Subcutaneous abdominal adipose tissue (tissue), 5 donors: ENCODE results near the gene SHD.
A peak's percentile ranks its signal among the peaks of the same experiment; 100 is the strongest.
"Not testable (repeated sequence)": the region's sequence is repeated elsewhere in the genome, so short reads cannot be mapped to it uniquely, and the experiment has no call there.

ENCODE experiments used
- H3K27ac ChIP-seq: one replicate; pipeline ENCODE4 v1.7.0; 2013; ENCODE audit warnings: low read depth, mild to moderate bottlenecking, inconsistent platforms, low read length, moderate library complexity
- H3K27me3 ChIP-seq, 5 donors: one replicate each; pipeline ENCODE4 v1.7.0; 2013; ENCODE audit warnings: low read length in 5 of 5, inconsistent platforms in 1 of 5; ENCODE audit not compliant: control insufficient read depth in 5 of 5, insufficient read depth in 4 of 5
- H3K36me3 ChIP-seq, 5 donors: one replicate each; pipeline ENCODE4 v1.7.0; 2013; ENCODE audit warnings: low read length in 5 of 5; ENCODE audit not compliant: control insufficient read depth in 5 of 5, insufficient read depth in 5 of 5
- H3K4me1 ChIP-seq, 5 donors: one replicate each; pipeline ENCODE4 v1.7.0; 2013; ENCODE audit warnings: low read length in 5 of 5, mild to moderate bottlenecking in 3 of 5, moderate library complexity in 1 of 5; ENCODE audit not compliant: control insufficient read depth in 5 of 5, insufficient read depth in 5 of 5
- H3K4me3 ChIP-seq, 5 donors: one replicate each; pipeline ENCODE4 v1.7.0; 2013; ENCODE audit warnings: low read length in 5 of 5, low read depth in 1 of 5
- H3K9ac ChIP-seq, 5 donors: one replicate each; pipeline ENCODE4 v1.7.0; 2013; ENCODE audit warnings: low read length in 5 of 5, mild to moderate bottlenecking in 4 of 5, moderate library complexity in 3 of 5
- H3K9me3 ChIP-seq, 5 donors: one replicate each; pipeline ENCODE4 v1.7.0; 2013; ENCODE audit warnings: low read length in 5 of 5; ENCODE audit not compliant: control insufficient read depth in 5 of 5
- donor health status: healthy.
- donor health status: healthy.
- donor health status: healthy.
- donor health status: healthy.
- donor health status: healthy.

SHD gene

DNA sequence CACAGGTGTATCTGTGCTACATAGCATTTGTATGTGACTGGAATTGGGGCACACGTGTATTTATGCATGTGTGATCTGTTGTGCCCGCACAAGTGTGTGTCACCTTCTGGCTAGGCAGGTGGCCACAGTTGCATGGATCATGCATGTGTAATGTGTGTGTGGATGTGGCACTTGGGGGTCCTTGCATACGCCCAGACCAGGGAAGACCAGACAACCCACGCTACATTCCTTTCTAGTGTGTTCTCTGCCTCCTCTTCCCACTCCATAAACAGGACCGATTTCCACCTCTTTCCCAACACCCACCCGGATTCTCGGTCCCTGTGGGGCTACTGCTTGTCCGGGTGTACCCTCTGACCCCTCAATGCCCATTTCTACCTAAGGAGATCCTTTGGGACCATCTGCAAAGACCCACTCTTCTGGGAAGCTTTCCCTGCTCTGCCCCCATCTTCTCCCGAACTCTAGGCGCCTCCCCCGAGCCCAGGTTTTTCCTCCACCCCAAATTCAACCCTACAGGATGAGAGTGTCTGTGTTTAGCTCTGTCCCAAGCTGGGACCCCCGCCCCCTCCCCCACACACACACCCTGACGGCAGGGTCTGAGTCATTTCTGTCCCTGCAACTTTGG, 47.3 kb downstream of the SHD start:
- H3K4me3 ChIP-seq, result no peak overlapping the region
- peaks cover 0 to 11% (median 5%) of the 10 kb centered on the region in 5 donors for H3K27me3 ChIP-seq
- peaks cover 0 to 4% (median 0%) of the 10 kb centered on the region in 5 donors for H3K9me3 ChIP-seq
- no peak overlapping the region for H3K9ac ChIP-seq
- H3K36me3 ChIP-seq, result no peaks in the 10 kb centered on the region
- peaks cover 0 to 25% (median 18%) of the 10 kb centered on the region in 5 donors for H3K4me1 ChIP-seq
- no peak overlapping the region for H3K27ac ChIP-seq

DNA sequence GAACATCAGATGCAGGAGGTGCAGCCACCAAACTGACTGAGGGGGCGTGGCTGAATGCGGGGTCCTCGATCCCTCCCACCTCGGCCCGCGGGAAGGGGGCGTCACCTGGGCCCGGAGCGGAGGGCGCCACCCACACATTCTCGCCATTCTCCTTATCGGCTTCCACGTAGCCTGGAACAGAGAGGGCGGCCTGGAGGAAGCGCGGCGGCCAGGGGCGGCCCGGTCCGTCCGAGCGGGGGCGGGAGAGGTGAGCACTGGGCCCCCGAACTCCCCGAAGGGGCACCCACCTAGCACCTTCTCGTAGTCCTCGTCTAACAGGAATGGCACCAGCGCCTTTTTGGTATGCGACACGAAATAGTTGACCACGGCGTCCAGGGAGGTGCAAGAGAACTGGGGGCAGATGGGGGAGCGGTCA, 47.8 kb downstream of the SHD start:
- Histone ChIP-seq H3K36me3 (no peaks in the 10 kb centered on the region), H3K27ac (no peak overlapping the region), H3K9me3 (peaks cover 0 to 4% (median 0%) of the 10 kb centered on the region in 5 donors), H3K4me3 (peak overlapping the region in 2 of 5 donors; percentile 51 to 80), H3K4me1 (peaks cover 0 to 25% (median 18%) of the 10 kb centered on the region in 5 donors), H3K27me3 (peaks cover 0 to 11% (median 5%) of the 10 kb centered on the region in 5 donors), H3K9ac (no peak overlapping the region)

DNA sequence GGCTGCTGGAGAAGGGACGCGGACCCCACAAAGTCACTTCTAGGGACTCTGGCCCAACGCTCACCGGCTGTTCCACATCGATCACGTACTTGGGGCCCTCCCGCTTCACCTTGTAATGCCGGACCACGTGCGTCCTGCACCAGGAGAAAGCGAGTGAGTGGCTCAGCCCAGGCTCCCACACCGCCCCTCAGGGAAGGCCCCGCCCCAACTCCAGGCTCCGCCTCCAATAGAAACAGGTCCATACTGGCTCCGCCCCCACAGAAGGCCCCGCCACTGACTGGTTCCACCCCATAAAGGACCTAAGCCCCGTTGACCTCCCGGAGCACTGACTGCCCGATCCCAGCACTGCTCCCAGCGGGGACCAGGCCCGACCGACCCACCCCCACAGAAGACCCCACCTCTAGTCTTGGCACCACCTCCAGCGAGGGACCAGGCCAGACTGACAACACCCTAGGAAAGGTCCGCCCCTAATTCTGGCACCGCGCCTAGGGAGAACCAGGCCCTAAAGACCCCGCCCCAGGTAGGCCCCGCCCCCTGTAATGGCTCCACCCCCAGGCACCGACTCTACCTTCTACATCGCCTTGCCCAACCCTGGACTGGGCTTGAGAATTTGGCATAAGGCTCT, 48.3 kb downstream of the SHD start:
- H3K27ac ChIP-seq, result no peak overlapping the region
- H3K9ac ChIP-seq, result no peak overlapping the region
- H3K4me1 ChIP-seq, result peaks cover 0 to 25% (median 18%) of the 10 kb centered on the region in 5 donors
- peaks cover 0 to 11% (median 5%) of the 10 kb centered on the region in 5 donors for H3K27me3 ChIP-seq
- peaks cover 0 to 3% (median 0%) of the 10 kb centered on the region in 5 donors for H3K9me3 ChIP-seq
- no peaks in the 10 kb centered on the region for H3K36me3 ChIP-seq
- H3K4me3 ChIP-seq, result peak overlapping the region; percentile 44 to 80 (median 51)

DNA sequence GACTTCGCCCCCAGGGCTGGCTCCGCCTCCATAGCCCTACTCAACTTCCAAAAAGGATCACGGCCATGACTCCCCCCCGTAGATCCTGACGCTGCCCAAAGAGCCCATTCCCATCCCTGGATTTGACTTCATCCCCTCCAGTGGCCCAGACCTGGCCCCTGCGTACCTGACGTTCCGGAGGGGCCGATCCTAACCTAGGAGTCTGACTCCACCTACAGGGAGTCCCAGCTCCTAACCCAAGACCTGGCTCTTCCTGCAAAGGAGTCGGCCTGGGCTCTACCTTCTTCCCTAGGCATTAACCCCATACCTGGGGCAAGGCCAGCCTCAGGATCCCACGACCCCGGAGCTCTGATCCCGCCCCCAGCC, 48.8 kb downstream of the SHD start:
- peak overlapping the region in 1 of 5 donors; percentile 11 for H3K9ac ChIP-seq
- no peaks in the 10 kb centered on the region for H3K9me3 ChIP-seq
- H3K27ac ChIP-seq, result no peak overlapping the region
- H3K36me3 ChIP-seq, result no peaks in the 10 kb centered on the region
- H3K27me3 ChIP-seq, result peaks cover 0 to 11% (median 5%) of the 10 kb centered on the region in 5 donors
- peaks cover 0 to 25% (median 18%) of the 10 kb centered on the region in 5 donors for H3K4me1 ChIP-seq
- H3K4me3 ChIP-seq, result peak overlapping the region; percentile 44 to 80 (median 51)

DNA sequence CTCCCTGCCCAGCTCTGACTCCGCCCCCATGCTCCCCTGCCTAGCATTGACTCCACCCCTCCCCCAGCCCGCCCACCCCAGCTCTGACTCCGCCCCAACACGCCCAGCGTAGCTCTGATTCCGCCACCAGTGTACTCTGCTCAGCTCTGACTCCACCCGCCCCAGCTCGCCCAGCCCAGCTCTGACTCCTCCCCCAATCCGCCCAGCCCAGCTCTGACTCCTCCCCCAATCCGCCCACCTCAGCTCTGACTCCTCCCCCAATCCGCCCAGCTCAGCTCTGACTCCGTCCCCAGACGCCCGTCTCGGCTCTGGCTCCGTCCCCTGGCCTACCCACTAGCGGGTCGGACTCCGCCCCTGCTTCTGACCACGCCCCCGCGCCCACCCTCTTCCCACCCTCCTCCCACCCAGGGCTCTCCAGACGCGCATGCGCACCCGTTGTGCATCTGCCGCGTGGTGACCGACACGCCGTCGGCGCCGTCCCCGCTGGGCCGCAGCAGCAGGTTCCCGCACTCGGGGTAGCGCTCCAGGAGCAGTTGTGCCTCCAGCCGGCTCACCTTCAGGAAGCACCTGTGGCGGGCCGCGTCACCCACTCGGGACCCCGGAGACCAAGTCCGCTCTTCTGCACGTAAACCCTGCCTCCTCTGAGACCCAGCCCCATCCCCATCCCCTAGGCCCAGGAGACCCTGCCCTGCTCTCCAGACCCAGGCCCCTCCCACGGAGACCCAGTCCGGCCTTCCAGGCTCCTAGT, 49.4 kb downstream of the SHD start:
- Histone ChIP-seq H3K4me3 (peak overlapping the region in 4 of 5 donors; percentile 27 to 80 (median 47)), H3K27me3 (peaks cover 0 to 11% (median 5%) of the 10 kb centered on the region in 5 donors), H3K4me1 (peaks cover 0 to 25% (median 18%) of the 10 kb centered on the region in 5 donors), H3K36me3 (no peaks in the 10 kb centered on the region), H3K27ac (no peak overlapping the region), H3K9me3 (no peaks in the 10 kb centered on the region), H3K9ac (peak overlapping the region in 2 of 5 donors; percentile 39 to 52)

DNA sequence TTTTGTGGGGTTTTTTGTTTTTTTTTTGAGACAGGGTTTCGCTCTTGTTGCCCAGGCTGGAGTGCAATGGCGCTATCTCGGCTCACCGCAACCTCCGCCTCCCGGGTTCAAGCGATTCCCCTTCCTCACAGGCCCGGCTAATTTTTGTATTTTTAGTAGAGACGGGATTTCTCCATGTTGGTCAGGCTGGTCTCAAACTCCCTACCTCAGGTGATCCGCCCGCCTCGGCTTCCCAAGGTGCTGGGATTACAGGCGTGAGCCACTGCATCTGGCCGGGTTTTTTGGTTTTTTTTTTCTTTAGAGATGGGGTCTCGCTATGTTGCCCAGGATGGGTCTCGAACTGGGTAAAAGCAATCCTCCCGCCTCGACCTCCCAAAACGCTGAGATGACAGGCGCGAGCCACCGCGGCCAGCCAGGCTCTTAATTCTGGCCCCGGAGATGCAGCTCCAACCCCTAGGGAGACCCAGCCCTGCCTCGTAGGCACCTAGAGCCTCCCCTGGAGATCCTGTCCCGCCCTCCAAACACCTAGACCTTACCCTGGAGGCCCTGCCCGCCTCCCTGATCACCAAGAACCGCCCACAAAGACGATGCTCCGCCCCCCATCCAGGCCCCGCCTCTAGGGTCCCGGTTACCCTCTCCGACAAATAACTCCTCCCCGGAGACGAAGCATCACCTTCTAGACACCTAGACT, 50.1 kb downstream of the SHD start:
- H3K36me3 ChIP-seq, H3K9me3 ChIP-seq, H3K27ac ChIP-seq: not testable (repeated sequence)
- Histone ChIP-seq H3K4me3 (peak overlapping the region in 3 of 5 donors; percentile 47 to 67 (median 47)), H3K9ac (peak overlapping the region in 2 of 5 donors; percentile 39 to 52), H3K27me3 (peaks cover 0 to 11% (median 5%) of the 10 kb centered on the region in 5 donors), H3K4me1 (peaks cover 0 to 25% (median 18%) of the 10 kb centered on the region in 5 donors)

DNA sequence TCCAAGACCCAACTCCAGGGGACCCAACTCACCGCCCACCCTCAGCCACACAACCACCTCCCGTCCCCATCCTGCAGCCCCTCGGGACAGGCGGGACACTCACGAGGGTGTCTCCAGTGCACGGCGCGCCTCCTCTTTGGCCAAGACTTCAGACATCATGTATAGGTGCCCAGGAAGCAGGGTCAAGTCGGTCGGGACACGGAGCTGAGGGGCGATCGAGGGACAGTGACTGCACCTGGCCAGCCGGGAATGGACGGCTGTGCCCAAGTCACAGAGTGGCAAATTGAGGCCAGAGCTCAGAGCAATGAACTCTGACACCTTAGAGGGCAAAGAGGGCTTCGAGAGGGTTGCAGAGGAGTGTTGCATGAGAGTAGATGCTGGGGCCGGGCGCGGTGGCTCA, 50.8 kb downstream of the SHD start:
- no peak overlapping the region for H3K9ac ChIP-seq
- H3K4me1 ChIP-seq, result peaks cover 0 to 25% (median 18%) of the 10 kb centered on the region in 5 donors
- H3K4me3 ChIP-seq, result no peak overlapping the region
- no peaks in the 10 kb centered on the region for H3K9me3 ChIP-seq
- no peaks in the 10 kb centered on the region for H3K36me3 ChIP-seq
- H3K27ac ChIP-seq, result no peak overlapping the region
- H3K27me3 ChIP-seq, result peaks cover 0 to 11% (median 5%) of the 10 kb centered on the region in 5 donors

- H3K36me3 ChIP-seq, result no peaks in the 10 kb centered on the region
- no peak overlapping the region for H3K9ac ChIP-seq
- peaks cover 0 to 14% (median 10%) of the 10 kb centered on the region in 5 donors for H3K4me1 ChIP-seq
- no peak overlapping the region for H3K4me3 ChIP-seq
- no peaks in the 10 kb centered on the region for H3K27me3 ChIP-seq
- H3K9me3 ChIP-seq, result no peaks in the 10 kb centered on the region
- H3K27ac ChIP-seq, result no peak overlapping the region
Observed at GRCh38 chr19:4334929-4335570, 56.0 kb downstream of the SHD start.

DNA sequence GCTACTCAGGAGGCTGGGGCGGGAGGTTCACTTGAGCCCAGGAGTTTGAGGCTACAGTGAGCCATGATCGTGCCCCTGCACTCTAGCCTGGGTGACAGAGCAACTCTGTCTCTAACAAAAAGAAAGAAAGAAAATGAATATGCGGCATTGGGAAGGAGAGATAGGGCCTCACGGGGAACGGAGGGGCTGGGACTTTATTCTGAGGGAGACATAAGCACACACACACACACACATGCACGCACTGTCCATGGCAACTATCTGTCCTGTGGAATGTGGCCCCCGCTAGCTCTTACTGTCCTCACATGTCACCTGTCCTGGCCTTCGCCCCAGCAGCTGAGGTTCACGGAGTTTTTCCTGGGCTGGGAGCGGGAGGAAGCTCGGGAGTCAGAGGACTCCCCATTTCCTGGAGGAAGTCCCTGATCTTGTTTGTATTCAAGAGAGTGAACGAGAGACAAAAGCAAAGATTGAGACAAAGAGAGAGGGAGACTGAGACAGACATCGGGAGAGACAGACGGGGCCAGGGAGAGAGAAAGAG, 58.9 kb downstream of the SHD start:
- Histone ChIP-seq H3K9ac (peak overlapping the region; percentile 16 to 87 (median 75)), H3K4me3 (peak overlapping the region; percentile 58 to 82 (median 66)), H3K27ac (peak overlapping the region; percentile 65), H3K36me3 (no peaks in the 10 kb centered on the region), H3K4me1 (peaks cover 7 to 22% (median 18%) of the 10 kb centered on the region in 5 donors), H3K9me3 (no peaks in the 10 kb centered on the region), H3K27me3 (peaks cover 0 to 3% (median 0%) of the 10 kb centered on the region in 5 donors)
